ENCODE data around the gene TAB2. TPM values are rescaled to one million over a fixed set of nuclear protein-coding genes. Genes with fewer than 3 reads are reported as not detected.
"Not testable (repeated sequence)": the region's sequence is repeated elsewhere in the genome, so short reads cannot be mapped to it uniquely, and the experiment has no call there.

TAB2 gene
- total and polyA plus RNA-seq, 7 donors: 35.9 to 86.0 (median 56.5) TPM

GRCh38 chr6:149318581-149319286, 1.2 kb downstream of the TAB2 start:
- intact Hi-C loops (cut with DNase I): loop anchor here (5.0 kb wide), 2 partner anchors 94 to 236 kb away; no protein-coding TSS in a partner anchor
- WGBS, 3 donors: 4 to 12% (median 6%) methylated on average over 14 of the region's 14 CpGs
- ATAC-seq (no peak), DNase-seq (no peak)
- no peaks in the 10 kb centered on the region for H3K36me3 ChIP-seq (ENCODE audit: insufficient read depth in 1 of 2, low read depth in 1 of 2)
- H3K9me3 ChIP-seq: no peaks in the 10 kb centered on the region
- peak overlapping the region; percentile 97 for H3K27ac ChIP-seq
- H3K4me3 ChIP-seq: peak overlapping the region; percentile 97
- H3K27me3 ChIP-seq (ENCODE audit: insufficient read depth in 3 of 3, low read length in 2 of 3): no peaks in the 10 kb centered on the region
- TF ChIP-seq CTCF (IDR thresholded peaks at IDR 0.05): no peak
- H3K4me1 ChIP-seq: peaks cover 39% of the 10 kb centered on the region

DNA sequence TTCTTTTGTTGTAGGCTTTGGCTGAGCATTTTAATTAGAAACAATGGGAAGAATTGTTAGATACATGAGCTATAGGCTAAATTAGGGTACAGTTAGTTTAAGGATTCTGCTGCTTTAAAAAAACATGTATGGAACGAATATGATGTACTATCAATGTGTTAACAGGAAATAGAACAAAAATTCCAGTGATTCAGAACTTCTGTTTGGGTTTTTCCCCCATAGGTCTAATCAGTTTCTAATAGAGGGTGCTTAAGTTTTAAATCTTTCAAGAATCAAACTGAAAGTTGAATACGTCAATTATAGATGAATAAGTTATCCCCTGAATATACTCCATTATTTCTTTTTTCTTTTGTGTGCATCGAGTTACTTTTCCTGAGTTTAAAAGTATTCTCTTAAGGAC, 1.9 kb downstream of the TAB2 start:
- peaks cover 44% of the 10 kb centered on the region for H3K4me1 ChIP-seq
- peak overlapping the region; percentile 97 for H3K4me3 ChIP-seq
- 23 to 39% (median 35%) methylated on average over 3 of the region's 3 CpGs for WGBS, 3 donors
- TF ChIP-seq CTCF (IDR thresholded peaks at IDR 0.05): no peak
- H3K27ac ChIP-seq: peak overlapping the region; percentile 97
- intact Hi-C loops (cut with DNase I): loop anchor here (5.0 kb wide), 2 partner anchors 93 to 237 kb away; no protein-coding TSS in a partner anchor
- no peak for DNase-seq
- no peaks in the 10 kb centered on the region for H3K9me3 ChIP-seq
- no peaks in the 10 kb centered on the region for H3K36me3 ChIP-seq (ENCODE audit: insufficient read depth in 1 of 2, low read depth in 1 of 2)
- ATAC-seq: no peak
- H3K27me3 ChIP-seq (ENCODE audit: insufficient read depth in 3 of 3, low read length in 2 of 3): no peaks in the 10 kb centered on the region

DNA sequence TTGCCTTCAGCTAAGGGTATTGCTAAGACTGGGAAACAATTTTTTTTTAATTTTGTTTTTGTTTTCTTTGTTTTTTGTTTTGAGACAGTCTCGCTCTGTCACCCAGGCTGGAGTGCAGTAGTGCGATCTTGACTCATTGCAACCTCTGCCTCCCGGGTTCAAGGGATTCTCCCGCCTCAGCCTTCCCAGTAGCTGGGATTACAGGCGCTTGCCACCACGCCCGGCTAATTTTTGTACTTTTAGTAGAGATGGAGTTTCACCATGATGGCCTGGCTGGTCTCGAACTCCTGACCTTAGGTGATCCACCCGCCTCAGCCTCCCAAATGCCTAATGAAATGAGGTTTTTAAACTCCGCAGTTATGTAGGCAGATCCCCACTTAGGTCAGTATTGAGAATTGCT, 2.5 kb downstream of the TAB2 start:
- DNase-seq; H3K9me3 ChIP-seq; H3K36me3 ChIP-seq (ENCODE audit: insufficient read depth in 1 of 2, low read depth in 1 of 2); H3K27me3 ChIP-seq (ENCODE audit: insufficient read depth in 3 of 3, low read length in 2 of 3); H3K27ac ChIP-seq; ATAC-seq: not testable (repeated sequence)
- 77 to 89% (median 81%) methylated on average over 10 of the region's 10 CpGs for WGBS, 3 donors
- Histone ChIP-seq H3K4me1 (peaks cover 49% of the 10 kb centered on the region), H3K4me3 (peak overlapping the region; percentile 97)
- intact Hi-C loops (cut with DNase I): loop anchor here in 1 of 2 donors (5.0 kb wide), 1 partner anchor 87 kb away; no protein-coding TSS in a partner anchor

DNA sequence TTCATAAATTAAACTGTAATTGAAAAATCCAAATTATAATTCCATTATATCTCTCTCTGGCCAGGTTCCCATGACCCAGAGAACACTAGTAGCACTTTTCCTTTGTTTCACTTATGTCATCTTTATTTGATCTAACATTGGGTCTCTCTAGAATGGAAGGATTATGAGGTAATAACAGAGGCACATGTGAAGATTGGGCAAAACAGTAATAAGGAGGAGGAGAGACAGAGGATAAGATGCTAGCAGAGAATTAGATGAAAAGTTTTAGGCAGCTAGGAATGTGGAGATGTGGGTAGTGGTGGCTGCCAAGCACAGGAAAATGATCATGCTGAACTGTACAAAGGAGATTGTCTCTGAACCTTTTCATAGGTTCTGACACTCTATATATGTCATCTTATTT, 3.3 kb downstream of the TAB2 start:
- DNase-seq: no peak
- Histone ChIP-seq H3K4me3 (no peak overlapping the region), H3K4me1 (peaks cover 57% of the 10 kb centered on the region), H3K27me3 (ENCODE audit: insufficient read depth in 3 of 3, low read length in 2 of 3) (no peaks in the 10 kb centered on the region), H3K9me3 (no peaks in the 10 kb centered on the region), H3K27ac (no peak overlapping the region), H3K36me3 (ENCODE audit: insufficient read depth in 1 of 2, low read depth in 1 of 2) (no peaks in the 10 kb centered on the region)
- TF ChIP-seq CTCF (IDR thresholded peaks at IDR 0.05): no peak
- intact Hi-C loops (cut with DNase I): loop anchor here in 1 of 2 donors (5.0 kb wide), 1 partner anchor 87 kb away; no protein-coding TSS in a partner anchor
- no peak for ATAC-seq

DNA sequence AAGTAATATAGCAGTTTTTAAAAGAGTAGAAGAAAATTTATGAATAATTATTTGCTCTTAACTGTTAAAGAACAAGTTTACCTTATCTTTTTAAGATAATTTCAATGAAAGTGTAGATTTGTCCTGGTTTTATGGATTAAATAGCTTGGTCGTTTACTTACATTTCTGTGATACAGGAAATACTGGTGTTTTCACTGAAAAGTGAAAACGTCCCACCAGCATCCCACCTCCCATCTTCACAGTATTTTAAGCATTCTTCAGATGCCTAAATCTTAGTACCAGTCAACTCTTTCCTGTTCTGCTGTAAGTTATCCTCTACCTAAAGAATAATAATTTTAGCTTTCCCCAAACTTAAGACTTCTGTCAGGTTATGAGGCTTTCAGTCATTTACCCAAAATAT, 5.8 kb downstream of the TAB2 start:
- no peaks in the 10 kb centered on the region for H3K36me3 ChIP-seq (ENCODE audit: insufficient read depth in 1 of 2, low read depth in 1 of 2)
- ATAC-seq (no peak), DNase-seq (no peak)
- no peak overlapping the region for H3K27ac ChIP-seq
- H3K9me3 ChIP-seq: no peaks in the 10 kb centered on the region
- intact Hi-C loops (cut with DNase I): loop anchor here in 1 of 2 donors (5.0 kb wide), 1 partner anchor 84 kb away; no protein-coding TSS in a partner anchor
- H3K4me1 ChIP-seq: peaks cover 63% of the 10 kb centered on the region
- no peak overlapping the region for H3K4me3 ChIP-seq
- no peaks in the 10 kb centered on the region for H3K27me3 ChIP-seq (ENCODE audit: insufficient read depth in 3 of 3, low read length in 2 of 3)
- WGBS, 3 donors: 24 to 54% (median 47%) methylated on average over 2 of the region's 2 CpGs
- no peak for TF ChIP-seq CTCF (IDR thresholded peaks at IDR 0.05)
